ENCODE measurements around the gene EEF1B2. TPM values are rescaled to one million over a fixed set of nuclear protein-coding genes. Genes with fewer than 3 reads are reported as not detected.

EEF1B2 gene
- total and polyA plus RNA-seq, 2 of the 8 experiments (the other 6 are each of a cell fraction or from before 2014, with no cell fraction given), result 504 to 679 TPM

- TF ChIP-seq POLR2AphosphoS5 (IDR thresholded peaks at IDR 0.05; ENCODE audit: low read depth, low read length), result no peak
- no peak for TF ChIP-seq TEAD4 (IDR thresholded peaks at IDR 0.05; ENCODE audit: low read depth, low read length)
- TF ChIP-seq TCF12 (IDR thresholded peaks at IDR 0.05; ENCODE audit: low read depth, low read length), result no peak
- TF ChIP-seq ASH2L (IDR thresholded peaks at IDR 0.05; ENCODE audit: low read length), result no peak
- TF ChIP-seq CBX5 (IDR thresholded peaks at IDR 0.05; ENCODE audit: low read depth, low read length), result no peak
These were observed 44.6 kb upstream of the EEF1B2 start (continued) for GRCh38 chr2:206115026-206115578.

Data from H1 (cell line).